Stimulated activated naive B cell treated with anti-CD40 and anti-IgM and Interleukin-4, amounts not matched to agents 10 μg/mL and 1 μg/mL and 100 μg/mL, for 72 hours (primary cell): ENCODE measurements around the gene TMTC4.

ENCODE experiments used
- ATAC-seq, 2 donors: fragments of 150-1000 bp; cut with Tn5 transposase; replicated peaks; 2 replicates each; pipeline ENCODE4 v1.10.0; 2021; ENCODE audit warnings: moderate library complexity in 1 of 2
- DNase-seq: peaks from one replicate; pipeline ENCODE4 v3.0.0; 2021
- H3K27ac Mint-ChIP-seq: one replicate; pipeline ENCODE4 v1.8.0; 2022; ENCODE audit warnings: mild to moderate bottlenecking, mixed read lengths
- H3K27me3 Mint-ChIP-seq, 2 donors: one replicate each; pipeline ENCODE4 v1.8.0; 2022; ENCODE audit warnings: mixed read lengths in 2 of 2
- H3K36me3 Mint-ChIP-seq, 2 donors: one replicate each; pipeline ENCODE4 v1.8.0; 2022; ENCODE audit warnings: mixed read lengths in 2 of 2, mild to moderate bottlenecking in 1 of 2
- H3K4me1 Mint-ChIP-seq, 2 donors: one replicate each; pipeline ENCODE4 v1.8.0; 2022; ENCODE audit warnings: mixed read lengths in 2 of 2, mild to moderate bottlenecking in 1 of 2
- H3K4me3 Mint-ChIP-seq, 2 donors: one replicate each; pipeline ENCODE4 v1.8.0; 2022; ENCODE audit warnings: mild to moderate bottlenecking in 2 of 2, mixed read lengths in 2 of 2, moderate library complexity in 1 of 2
- H3K9me3 Mint-ChIP-seq, 2 donors: one replicate each; pipeline ENCODE4 v1.8.0; 2022; ENCODE audit warnings: mixed read lengths in 2 of 2, mild to moderate bottlenecking in 1 of 2

The TMTC4 gene

GRCh38 chr13:100657881-100658315 is 16.7 kb downstream of the TMTC4 start:
- no peak for DNase-seq
- Mint-ChIP-seq H3K9me3 (no peaks in the 10 kb centered on the region), H3K27ac (no peak overlapping the region), H3K27me3 (no peaks in the 10 kb centered on the region), H3K4me3 (no peak overlapping the region), H3K36me3 (peaks cover 43% of the 10 kb centered on the region in 2 donors), H3K4me1 (peaks cover 4 to 12% of the 10 kb centered on the region in 2 donors)
- ATAC-seq: no peak

- Mint-ChIP-seq H3K27ac (no peak overlapping the region), H3K9me3 (no peaks in the 10 kb centered on the region), H3K36me3 (peaks cover 28 to 35% of the 10 kb centered on the region in 2 donors)
Observed at GRCh38 chr13:100652510-100652909, 22.1 kb downstream of the TMTC4 start.

GRCh38 chr13:100650326-100650725 is 24.3 kb downstream of the TMTC4 start:
- no peak overlapping the region for H3K27ac Mint-ChIP-seq
- H3K4me3 Mint-ChIP-seq: no peak overlapping the region
- no peak for DNase-seq
- H3K9me3 Mint-ChIP-seq: no peaks in the 10 kb centered on the region
- no peaks in the 10 kb centered on the region for H3K27me3 Mint-ChIP-seq
- ATAC-seq: no peak
- H3K4me1 Mint-ChIP-seq: peaks cover 0 to 2% of the 10 kb centered on the region in 2 donors
- H3K36me3 Mint-ChIP-seq: peaks cover 18 to 29% of the 10 kb centered on the region in 2 donors

More at GRCh38 chr13:100652510-100652909, 22.1 kb downstream of the TMTC4 start:
- DNase-seq: no peak
- Mint-ChIP-seq H3K4me1 (no peaks in the 10 kb centered on the region), H3K4me3 (no peak overlapping the region), H3K27me3 (no peaks in the 10 kb centered on the region)
- ATAC-seq: no peak

- peaks cover 0 to 3% of the 10 kb centered on the region in 2 donors for H3K4me1 Mint-ChIP-seq
- ATAC-seq (no peak), DNase-seq (no peak)
- H3K27ac Mint-ChIP-seq: no peak overlapping the region
- H3K4me3 Mint-ChIP-seq: no peak overlapping the region
- H3K36me3 Mint-ChIP-seq: peaks cover 14 to 33% of the 10 kb centered on the region in 2 donors
- H3K9me3 Mint-ChIP-seq: no peaks in the 10 kb centered on the region
- no peaks in the 10 kb centered on the region for H3K27me3 Mint-ChIP-seq
Observed at GRCh38 chr13:100648354-100648753, 26.2 kb downstream of the TMTC4 start.

GRCh38 chr13:100646871-100647270 is 27.7 kb downstream of the TMTC4 start:
- Mint-ChIP-seq H3K4me3 (no peak overlapping the region), H3K9me3 (no peaks in the 10 kb centered on the region), H3K27me3 (no peaks in the 10 kb centered on the region), H3K4me1 (peaks cover 0 to 3% of the 10 kb centered on the region in 2 donors), H3K36me3 (peaks cover 10 to 31% of the 10 kb centered on the region in 2 donors), H3K27ac (no peak overlapping the region)
- ATAC-seq (no peak), DNase-seq (no peak)

GRCh38 chr13:100646030-100646673 is 28.4 kb downstream of the TMTC4 start:
- no peak for ATAC-seq
- no peak overlapping the region for H3K27ac Mint-ChIP-seq

GRCh38 chr13:100645382-100645781 is 29.2 kb downstream of the TMTC4 start:
- no peak for ATAC-seq
- Mint-ChIP-seq H3K36me3 (peaks cover 11 to 38% of the 10 kb centered on the region in 2 donors), H3K27ac (no peak overlapping the region), H3K9me3 (no peaks in the 10 kb centered on the region), H3K4me3 (no peak overlapping the region), H3K27me3 (no peaks in the 10 kb centered on the region), H3K4me1 (peaks cover 0 to 3% of the 10 kb centered on the region in 2 donors)
- DNase-seq: no peak

More at GRCh38 chr13:100646030-100646673, 28.4 kb downstream of the TMTC4 start:
- peaks cover 0 to 3% of the 10 kb centered on the region in 2 donors for H3K4me1 Mint-ChIP-seq
- no peaks in the 10 kb centered on the region for H3K27me3 Mint-ChIP-seq
- DNase-seq: no peak
- H3K4me3 Mint-ChIP-seq: no peak overlapping the region
- no peaks in the 10 kb centered on the region for H3K9me3 Mint-ChIP-seq
- H3K36me3 Mint-ChIP-seq: peaks cover 13 to 38% of the 10 kb centered on the region in 2 donors

GRCh38 chr13:100644371-100644770 is 30.2 kb downstream of the TMTC4 start:
- H3K36me3 Mint-ChIP-seq: peaks cover 9 to 32% of the 10 kb centered on the region in 2 donors
- DNase-seq: no peak
- no peak overlapping the region for H3K4me3 Mint-ChIP-seq
- no peak for ATAC-seq
- H3K4me1 Mint-ChIP-seq: peaks cover 0 to 3% of the 10 kb centered on the region in 2 donors
- H3K27ac Mint-ChIP-seq: no peak overlapping the region
- no peaks in the 10 kb centered on the region for H3K27me3 Mint-ChIP-seq
- no peaks in the 10 kb centered on the region for H3K9me3 Mint-ChIP-seq

- Mint-ChIP-seq H3K9me3 (no peaks in the 10 kb centered on the region), H3K4me1 (no peaks in the 10 kb centered on the region), H3K4me3 (no peak overlapping the region), H3K27me3 (no peaks in the 10 kb centered on the region), H3K36me3 (peaks cover 21 to 42% of the 10 kb centered on the region in 2 donors), H3K27ac (no peak overlapping the region)
- ATAC-seq (no peak), DNase-seq (no peak)
Observed at GRCh38 chr13:100637796-100638195, 36.8 kb downstream of the TMTC4 start.

GRCh38 chr13:100637380-100637779 is 37.2 kb downstream of the TMTC4 start:
- H3K4me1 Mint-ChIP-seq: no peaks in the 10 kb centered on the region
- peaks cover 22 to 42% of the 10 kb centered on the region in 2 donors for H3K36me3 Mint-ChIP-seq
- ATAC-seq (no peak), DNase-seq (no peak)
- no peak overlapping the region for H3K4me3 Mint-ChIP-seq
- no peaks in the 10 kb centered on the region for H3K9me3 Mint-ChIP-seq
- H3K27ac Mint-ChIP-seq: no peak overlapping the region
- H3K27me3 Mint-ChIP-seq: no peaks in the 10 kb centered on the region

- no peaks in the 10 kb centered on the region for H3K27me3 Mint-ChIP-seq
- H3K9me3 Mint-ChIP-seq: no peaks in the 10 kb centered on the region
- H3K27ac Mint-ChIP-seq: no peak overlapping the region
- no peaks in the 10 kb centered on the region for H3K4me1 Mint-ChIP-seq
- DNase-seq: no peak
- peaks cover 19 to 40% of the 10 kb centered on the region in 2 donors for H3K36me3 Mint-ChIP-seq
- ATAC-seq: no peak
- no peak overlapping the region for H3K4me3 Mint-ChIP-seq
Observed at GRCh38 chr13:100636441-100636840, 38.2 kb downstream of the TMTC4 start.

- DNase-seq (no peak), ATAC-seq (no peak)
- Mint-ChIP-seq H3K4me1 (no peaks in the 10 kb centered on the region), H3K27ac (no peak overlapping the region), H3K4me3 (no peak overlapping the region), H3K36me3 (peaks cover 19 to 36% of the 10 kb centered on the region in 2 donors), H3K27me3 (no peaks in the 10 kb centered on the region), H3K9me3 (no peaks in the 10 kb centered on the region)
Observed at GRCh38 chr13:100636004-100636403, 38.6 kb downstream of the TMTC4 start.

- no peak for ATAC-seq
- Mint-ChIP-seq H3K4me1 (peaks cover 0 to under 1% of the 10 kb centered on the region in 2 donors), H3K27ac (no peak overlapping the region), H3K4me3 (no peak overlapping the region), H3K9me3 (no peaks in the 10 kb centered on the region), H3K36me3 (peaks cover 23 to 44% of the 10 kb centered on the region in 2 donors), H3K27me3 (no peaks in the 10 kb centered on the region)
- DNase-seq: no peak
Observed at GRCh38 chr13:100634696-100635095, 39.9 kb downstream of the TMTC4 start.

- DNase-seq: no peak
- H3K27ac Mint-ChIP-seq: no peak overlapping the region
- H3K4me1 Mint-ChIP-seq: peaks cover 0 to 1% of the 10 kb centered on the region in 2 donors
- no peak overlapping the region for H3K4me3 Mint-ChIP-seq
- H3K9me3 Mint-ChIP-seq: no peaks in the 10 kb centered on the region
- no peak for ATAC-seq
- peaks cover 32 to 56% of the 10 kb centered on the region in 2 donors for H3K36me3 Mint-ChIP-seq
- H3K27me3 Mint-ChIP-seq: no peaks in the 10 kb centered on the region
Observed at GRCh38 chr13:100633461-100633860, 41.1 kb downstream of the TMTC4 start.

GRCh38 chr13:100630555-100630954 is 44.0 kb downstream of the TMTC4 start:
- DNase-seq: no peak
- H3K27ac Mint-ChIP-seq: no peak overlapping the region
- no peak for ATAC-seq
- peaks cover 0 to 1% of the 10 kb centered on the region in 2 donors for H3K4me1 Mint-ChIP-seq
- H3K27me3 Mint-ChIP-seq: no peaks in the 10 kb centered on the region
- H3K4me3 Mint-ChIP-seq: no peak overlapping the region
- peaks cover 39 to 64% of the 10 kb centered on the region in 2 donors for H3K36me3 Mint-ChIP-seq
- H3K9me3 Mint-ChIP-seq: no peaks in the 10 kb centered on the region
